ENCODE measurements around the gene MYL4. TPM values are rescaled to one million over a fixed set of nuclear protein-coding genes. Genes with fewer than 3 reads are reported as not detected.
"Not testable (repeated sequence)": the region's sequence is repeated elsewhere in the genome, so short reads cannot be mapped to it uniquely, and the experiment has no call there.

MYL4 gene
- polyA plus RNA-seq, 1 experiment = 0.21 TPM

- ChIA-PET POLR2A (no interaction called here), CTCF (interaction anchor here (1.2 kb wide), 1 partner anchor 8 kb away, joined by 3 read pairs; no protein-coding TSS in a partner anchor)
- no peaks in the 10 kb centered on the region for H3K27me3 ChIP-seq (ENCODE audit: control insufficient read depth, insufficient read depth, low read length)
- no peak overlapping the region for H3K4me3 ChIP-seq (ENCODE audit: low read depth, low read length)
- no peak for TF ChIP-seq CTCF (IDR thresholded peaks at IDR 0.05; ENCODE audit: insufficient read depth, low read depth, low read length)
- no peak for DNase-seq (ENCODE audit: low read depth)
- H3K36me3 ChIP-seq (ENCODE audit: control insufficient read depth, insufficient read depth, low read length) = no peaks in the 10 kb centered on the region
Measured at GRCh38 chr17:47221154-47221553, 12.0 kb downstream of the MYL4 start.

- DNase-seq (ENCODE audit: low read depth) = no peak
- Histone ChIP-seq H3K27me3 (ENCODE audit: control insufficient read depth, insufficient read depth, low read length) (no peaks in the 10 kb centered on the region), H3K36me3 (ENCODE audit: control insufficient read depth, insufficient read depth, low read length) (no peaks in the 10 kb centered on the region), H3K4me3 (ENCODE audit: low read depth, low read length) (no peak overlapping the region)
- no peak for TF ChIP-seq CTCF (IDR thresholded peaks at IDR 0.05; ENCODE audit: insufficient read depth, low read depth, low read length)
- CTCF ChIA-PET = interaction anchor here (1.1 kb wide), 1 partner anchor 93 kb away, joined by 3 read pairs; no protein-coding TSS in a partner anchor
- POLR2A ChIA-PET = interaction anchor here (0.6 kb wide), 1 partner anchor 13 kb away, joined by 3 read pairs; the partner anchor contains the start of gene MYL4
Measured at GRCh38 chr17:47222047-47222446, 12.9 kb downstream of the MYL4 start.

GRCh38 chr17:47223007-47223406 lies 13.9 kb downstream of the MYL4 start:
- no peak for DNase-seq (ENCODE audit: low read depth)
- CTCF ChIA-PET = interaction anchor here (1.1 kb wide), 1 partner anchor 92 kb away, joined by 3 read pairs; no protein-coding TSS in a partner anchor
- POLR2A ChIA-PET = no interaction called here

GRCh38 chr17:47223460-47223859 lies 14.3 kb downstream of the MYL4 start:
- H3K4me3 ChIP-seq (ENCODE audit: low read depth, low read length) = no peak overlapping the region
- H3K27me3 ChIP-seq (ENCODE audit: control insufficient read depth, insufficient read depth, low read length) = no peaks in the 10 kb centered on the region
- TF ChIP-seq CTCF (IDR thresholded peaks at IDR 0.05; ENCODE audit: insufficient read depth, low read depth, low read length) = no peak
- no peak for DNase-seq (ENCODE audit: low read depth)
- ChIA-PET CTCF (no interaction called here), POLR2A (no interaction called here)
- H3K36me3 ChIP-seq (ENCODE audit: control insufficient read depth, insufficient read depth, low read length) = no peaks in the 10 kb centered on the region

More at GRCh38 chr17:47223007-47223406, 13.9 kb downstream of the MYL4 start:
- Histone ChIP-seq H3K4me3 (ENCODE audit: low read depth, low read length) (no peak overlapping the region), H3K36me3 (ENCODE audit: control insufficient read depth, insufficient read depth, low read length) (no peaks in the 10 kb centered on the region), H3K27me3 (ENCODE audit: control insufficient read depth, insufficient read depth, low read length) (no peaks in the 10 kb centered on the region)
- no peak for TF ChIP-seq CTCF (IDR thresholded peaks at IDR 0.05; ENCODE audit: insufficient read depth, low read depth, low read length)

GRCh38 chr17:47224077-47224476 lies 14.9 kb downstream of the MYL4 start:
- H3K4me3 ChIP-seq (ENCODE audit: low read depth, low read length); H3K27me3 ChIP-seq (ENCODE audit: control insufficient read depth, insufficient read depth, low read length); CTCF ChIA-PET; H3K36me3 ChIP-seq (ENCODE audit: control insufficient read depth, insufficient read depth, low read length); DNase-seq (ENCODE audit: low read depth); POLR2A ChIA-PET: not testable (repeated sequence)

GRCh38 chr17:47224966-47225365 lies 15.8 kb downstream of the MYL4 start:
- no peak for DNase-seq (ENCODE audit: low read depth)

More at GRCh38 chr17:47224966-47225365, 15.8 kb downstream of the MYL4 start:
- ChIA-PET POLR2A (no interaction called here), CTCF (interaction anchor here (0.6 to 1.5 kb wide), 3 partner anchors 90 to 1330 kb away, joined by 3 read pairs; partner anchors contain the start of gene MAPT)
- TF ChIP-seq CTCF (IDR thresholded peaks at IDR 0.05; ENCODE audit: insufficient read depth, low read depth, low read length) = no peak
- Histone ChIP-seq H3K27me3 (ENCODE audit: control insufficient read depth, insufficient read depth, low read length) (no peaks in the 10 kb centered on the region), H3K36me3 (ENCODE audit: control insufficient read depth, insufficient read depth, low read length) (no peaks in the 10 kb centered on the region), H3K4me3 (ENCODE audit: low read depth, low read length) (no peak overlapping the region)
